Endothelial cell of umbilical vein (primary cell): Measurements from ENCODE around the gene PRPS1L1. TPM values are rescaled to one million over a fixed set of nuclear protein-coding genes. Genes with fewer than 3 reads are reported as not detected.

Experiments used
- BruUV-seq: library from RNA; stranded (reverse); fragments of 400-500 nt; replicated peaks from 2 replicates; lab custom pipeline; 2021; lab: Mats Ljungman, UMichigan
- CTCF ChIA-PET: fragments of 300-600, 350-600 bp; sonication (Branson Sonifier 250); formaldehyde crosslinking; loops from one replicate; lab custom pipeline; 2021; ENCODE audit warnings: antibody characterized with exemption, inconsistent platforms; lab: Charles Lee
- POLR2A ChIA-PET: fragments of 300-600, 350-600 bp; sonication (Branson Sonifier 250); formaldehyde crosslinking; loops from one replicate; lab custom pipeline; 2021; ENCODE audit warnings: antibody characterized with exemption, inconsistent platforms; lab: Charles Lee
- DNase-seq: peaks from one replicate; pipeline ENCODE4 v3.0.0-alpha.2; 2011; ENCODE audit warnings: low read depth, low spot score
- FAIRE-seq: peaks from 2 replicates; lab custom pipeline; 2011; peaks lifted over from hg19 to GRCh38; lab: Jason Lieb, UNC
- H2AFZ ChIP-seq: 2 replicates; pipeline ENCODE4 v1.6.0; 2012; ENCODE audit warnings: low read depth, low read length, control low read depth, inconsistent platforms
- H3K27ac ChIP-seq: 2 replicates; pipeline ENCODE4 v1.5.1; 2011; ENCODE audit warnings: low read depth, mild to moderate bottlenecking, control low read depth, low read length, moderate library complexity; ENCODE audit not compliant: insufficient read depth
- H3K27me3 ChIP-seq, 2 experiments: 2 replicates each; pipeline versions ENCODE4 v1.6.0 to v1.6.1; 2011; ENCODE audit warnings: low read length in 2 of 2, mixed read lengths in 1 of 2; ENCODE audit not compliant: control insufficient read depth in 2 of 2, insufficient read depth in 2 of 2
- H3K36me3 ChIP-seq, 2 experiments: 2 replicates in 1 of 2; 3 replicates in 1 of 2; pipeline ENCODE4 v1.5.1; 2011; ENCODE audit warnings: low read length in 2 of 2, mild to moderate bottlenecking in 1 of 2, moderate library complexity in 1 of 2; ENCODE audit not compliant: control insufficient read depth in 2 of 2, insufficient read depth in 2 of 2; ENCODE audit errors: extremely low read depth in 1 of 2
- H3K4me1 ChIP-seq: 3 replicates; pipeline ENCODE4 v1.5.1; 2011; ENCODE audit warnings: mild to moderate bottlenecking, low read length; ENCODE audit not compliant: control insufficient read depth, insufficient read depth; ENCODE audit errors: extremely low read depth
- H3K4me2 ChIP-seq: 2 replicates; pipeline ENCODE4 v1.6.1; 2011; ENCODE audit warnings: low read length, control low read depth, mixed read lengths; ENCODE audit not compliant: insufficient read depth
- H3K4me3 ChIP-seq, 3 experiments: fragments of 200-600 bp in 1 of 3; sonication (generic), shearing (Covaris generic) in 1 of 3; replicated peaks in 1 of 3; 2 replicates each; pipeline ENCODE4 v1.5.1; 2011 to 2016; ENCODE audit warnings: control low read depth in 3 of 3, low read length in 3 of 3, mild to moderate bottlenecking in 2 of 3, inconsistent platforms in 1 of 3, low read depth in 1 of 3, moderate library complexity in 1 of 3; ENCODE audit not compliant: insufficient read depth in 1 of 3
- H3K79me2 ChIP-seq: 2 replicates; pipeline ENCODE4 v1.6.0; 2012; ENCODE audit warnings: low read length, inconsistent platforms; ENCODE audit not compliant: control insufficient read depth, insufficient read depth
- H3K9ac ChIP-seq: replicated peaks from 2 replicates; pipeline ENCODE3; 2011; ENCODE audit warnings: low read length, control low read depth; ENCODE audit not compliant: insufficient read depth; ENCODE audit errors: extremely low read depth
- H3K9me1 ChIP-seq: replicated peaks from 3 replicates; pipeline ENCODE4 v1.6.0; 2011; ENCODE audit warnings: mild to moderate bottlenecking, low read length; ENCODE audit not compliant: control insufficient read depth, insufficient read depth; ENCODE audit errors: extremely low read depth
- H3K9me3 ChIP-seq: replicated peaks from 2 replicates; pipeline ENCODE4 v1.5.1; 2012; ENCODE audit warnings: low read length, inconsistent platforms; ENCODE audit not compliant: control insufficient read depth, insufficient read depth
- H4K20me1 ChIP-seq: replicated peaks from 2 replicates; pipeline ENCODE3; 2011; ENCODE audit warnings: mild to moderate bottlenecking, low read length; ENCODE audit not compliant: control insufficient read depth, insufficient read depth; ENCODE audit errors: extremely low read depth
- EZH2 ChIP-seq: IDR thresholded peaks from 2 replicates; pipeline ENCODE4 v1.6.1; 2012; ENCODE audit warnings: borderline replicate concordance, low read depth, mild to moderate bottlenecking, moderate library complexity, low read length, inconsistent platforms; ENCODE audit not compliant: severe bottlenecking
- FOS ChIP-seq: IDR thresholded peaks from 2 replicates; pipeline ENCODE4 v1.6.1; 2011; ENCODE audit warnings: mild to moderate bottlenecking, low read length, moderate library complexity, borderline replicate concordance; ENCODE audit not compliant: insufficient read depth
- JUN ChIP-seq: IDR thresholded peaks from 2 replicates; pipeline ENCODE4 v1.6.1; 2011; ENCODE audit warnings: borderline replicate concordance, low read depth; ENCODE audit not compliant: insufficient read length, insufficient read depth
- MYC ChIP-seq: IDR thresholded peaks from one replicate; pipeline ENCODE4 v1.6.1; 2011; ENCODE audit warnings: mild to moderate bottlenecking, low read depth, low read length
- POLR2A ChIP-seq: IDR thresholded peaks from 2 replicates; pipeline ENCODE4 v1.6.1; 2012; ENCODE audit warnings: low read depth, mild to moderate bottlenecking, control low read depth, low read length
- POLR2AphosphoS5 ChIP-seq: IDR thresholded peaks from 2 replicates; pipeline ENCODE4 v1.6.1; 2012; ENCODE audit warnings: low read depth, mild to moderate bottlenecking, control low read depth, low read length, moderate library complexity; ENCODE audit not compliant: insufficient read depth
- dilution Hi-C: fragments of 300-500 bp; cut with MboI; formaldehyde crosslinking; loops from one replicate; pipeline ENCODE4 v1.15.0; 2019; ENCODE audit warnings: low sequenced_read_pairs; ENCODE audit not compliant: extremely low pct_ligation_motif_present
- intact Hi-C: fragments of 100-400 bp; cut with micrococcal nuclease; formaldehyde crosslinking; loops from one replicate; pipeline ENCODE4 v1.10.0; 2022
- polyA plus RNA-seq, 4 experiments: library from polyadenylated mRNA; depleted of rRNA in 3 of 4; stranded (reverse) in 3 of 4; unstranded in 1 of 4; fragments of >200 nt; gene quantifications; 2 replicates each; pipeline versions ENCODE4 v1.2.1 to v1.2.3, GENCODE V29; 2011 to 2012; ENCODE audit warnings: missing spikeins in 1 of 4
- total RNA-seq: library from RNA; stranded (reverse); gene quantifications from 2 replicates; pipeline ENCODE4 v1.2.3, GENCODE V29; 2021
- TF ChIP-seq, protein P1 (sequence below), 2 donors: IDR thresholded peaks; 1 replicate in 1 of 2; 2 replicates in 1 of 2; pipeline ENCODE4 v1.5.1; 2011; ENCODE audit warnings: low read length in 2 of 2, mild to moderate bottlenecking in 2 of 2, moderate library complexity in 2 of 2, control low read depth in 1 of 2, inconsistent platforms in 1 of 2, low read depth in 1 of 2; ENCODE audit not compliant: insufficient read depth in 1 of 2; ENCODE audit errors: extremely low read depth in 1 of 2

The PRPS1L1 gene
- total and polyA plus RNA-seq, 2 donors (not counting 3 experiments of a cell fraction or from before 2014, with no cell fraction given), result not detected

DNA sequence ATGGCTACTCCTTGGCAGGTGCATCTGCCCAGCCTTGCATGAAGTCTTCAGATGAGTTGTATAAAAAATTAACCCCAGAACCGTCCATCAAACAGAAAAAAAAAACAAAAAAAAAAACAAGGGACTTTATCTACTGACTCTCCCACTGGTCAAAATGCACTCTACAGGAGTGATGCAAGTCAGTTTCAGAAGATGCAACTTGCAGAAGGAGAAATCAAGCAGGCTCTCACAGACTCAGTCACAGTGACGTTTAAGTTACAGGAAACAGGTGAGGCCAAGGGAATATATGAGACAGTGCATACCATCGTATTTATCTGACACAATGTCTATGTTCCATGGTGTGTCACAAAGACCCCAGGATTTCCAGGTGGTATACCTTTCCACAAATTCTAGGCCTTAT is 17.5 kb upstream of the PRPS1L1 start:
- no peak for DNase-seq
- Histone ChIP-seq H3K79me2 (no peaks in the 10 kb centered on the region), H2AFZ (no peak overlapping the region), H3K9me1 (no peaks in the 10 kb centered on the region), H3K9ac (no peak overlapping the region), H3K4me2 (no peak overlapping the region), H4K20me1 (no peaks in the 10 kb centered on the region), H3K9me3 (no peaks in the 10 kb centered on the region), H3K4me3 (no peak overlapping the region), H3K27ac (no peak overlapping the region), H3K27me3 (no peaks in the 10 kb centered on the region), H3K36me3 (no peaks in the 10 kb centered on the region), H3K4me1 (no peaks in the 10 kb centered on the region)
- CTCF ChIA-PET, result interaction anchor here (1.7 kb wide), 1 partner anchor 10 kb away, joined by 4 read pairs; no protein-coding TSS in a partner anchor
- FAIRE-seq, result no peak
- intact Hi-C loops, result no loop called here
- BruUV-seq, result no TSS peak
- TF ChIP-seq MYC (no peak), FOS (no peak), POLR2AphosphoS5 (no peak), EZH2 (no peak), POLR2A (no peak), JUN (no peak)
- TF ChIP-seq, protein P1, sequence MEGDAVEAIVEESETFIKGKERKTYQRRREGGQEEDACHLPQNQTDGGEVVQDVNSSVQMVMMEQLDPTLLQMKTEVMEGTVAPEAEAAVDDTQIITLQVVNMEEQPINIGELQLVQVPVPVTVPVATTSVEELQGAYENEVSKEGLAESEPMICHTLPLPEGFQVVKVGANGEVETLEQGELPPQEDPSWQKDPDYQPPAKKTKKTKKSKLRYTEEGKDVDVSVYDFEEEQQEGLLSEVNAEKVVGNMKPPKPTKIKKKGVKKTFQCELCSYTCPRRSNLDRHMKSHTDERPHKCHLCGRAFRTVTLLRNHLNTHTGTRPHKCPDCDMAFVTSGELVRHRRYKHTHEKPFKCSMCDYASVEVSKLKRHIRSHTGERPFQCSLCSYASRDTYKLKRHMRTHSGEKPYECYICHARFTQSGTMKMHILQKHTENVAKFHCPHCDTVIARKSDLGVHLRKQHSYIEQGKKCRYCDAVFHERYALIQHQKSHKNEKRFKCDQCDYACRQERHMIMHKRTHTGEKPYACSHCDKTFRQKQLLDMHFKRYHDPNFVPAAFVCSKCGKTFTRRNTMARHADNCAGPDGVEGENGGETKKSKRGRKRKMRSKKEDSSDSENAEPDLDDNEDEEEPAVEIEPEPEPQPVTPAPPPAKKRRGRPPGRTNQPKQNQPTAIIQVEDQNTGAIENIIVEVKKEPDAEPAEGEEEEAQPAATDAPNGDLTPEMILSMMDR (IDR thresholded peaks at IDR 0.05; ENCODE audit: extremely low read depth in 1 of 2, insufficient read depth in 1 of 2, low read depth in 1 of 2, low read length in 2 of 2), result no peak
- dilution Hi-C loops, result no loop called here
- POLR2A ChIA-PET, result no interaction called here
